Measurements from ENCODE around the gene SYNJ2.

Gene SYNJ2

GRCh38 chr6:158085261-158086053 is 103.8 kb downstream of the SYNJ2 start:
- Histone ChIP-seq H3K9me3 (replicated peaks in 1 of 11) (no peaks in the 10 kb centered on the region), H3K4me1 (peaks cover 26 to 87% (median 73%) of the 10 kb centered on the region in 10 experiments), H4K20me1 (no peaks in the 10 kb centered on the region), H3K27me3 (no peaks in the 10 kb centered on the region), H3K4me3 (peak overlapping the region in 2 of 10 experiments; percentile 62 to 73; a peak in 1 of 20 replicates), H3K36me3 (peaks cover 0 to 21% (median 10%) of the 10 kb centered on the region in 11 experiments; a peak in 9 of 22 replicates), H3K9ac (peak overlapping the region in 10 of 11 experiments; percentile 79 to 96 (median 94); a peak in 18 of 22 replicates), H3K27ac (peak overlapping the region in 9 of 11 experiments; percentile 92 to 100 (median 99); a peak in 18 of 22 replicates), H3K4me2 (peak overlapping the region; percentile 75 to 98 (median 93))
- TF ChIP-seq Cebpa-rat (IDR thresholded peaks at IDR 0.05): no peak

- Histone ChIP-seq H3K9ac (peak overlapping the region in 10 of 11 experiments; percentile 79 to 96 (median 94); a peak in 20 of 22 replicates), H3K4me3 (peak overlapping the region in 7 of 10 experiments; percentile 50 to 73 (median 62); a peak in 11 of 20 replicates), H3K27me3 (no peaks in the 10 kb centered on the region), H4K20me1 (no peaks in the 10 kb centered on the region), H3K4me2 (peak overlapping the region; percentile 75 to 98 (median 93)), H3K36me3 (peaks cover 0 to 21% (median 10%) of the 10 kb centered on the region in 11 experiments; a peak in 9 of 22 replicates), H3K27ac (peak overlapping the region in 10 of 11 experiments; percentile 77 to 100 (median 99); a peak in 20 of 22 replicates), H3K4me1 (peaks cover 26 to 84% (median 68%) of the 10 kb centered on the region in 10 experiments), H3K9me3 (replicated peaks in 1 of 11) (no peaks in the 10 kb centered on the region)
- TF ChIP-seq Cebpa-rat (IDR thresholded peaks at IDR 0.05): no peak
Measured at GRCh38 chr6:158086054-158086503, 104.4 kb downstream of the SYNJ2 start.

- Histone ChIP-seq H3K27me3 (no peaks in the 10 kb centered on the region), H3K4me1 (peaks cover 26 to 78% (median 68%) of the 10 kb centered on the region in 10 experiments), H3K9ac (peak overlapping the region; percentile 79 to 96 (median 93)), H3K9me3 (replicated peaks in 1 of 11) (no peaks in the 10 kb centered on the region), H3K36me3 (peaks cover 0 to 23% (median 10%) of the 10 kb centered on the region in 11 experiments; a peak in 12 of 22 replicates), H3K27ac (peak overlapping the region; percentile 77 to 100 (median 99)), H4K20me1 (no peaks in the 10 kb centered on the region), H3K4me3 (peak overlapping the region; percentile 47 to 73 (median 60)), H3K4me2 (peak overlapping the region; percentile 75 to 98 (median 93))
- peak in 8 of 11 experiments; percentile 62 to 84 (median 70); a peak in 15 of 22 replicates for TF ChIP-seq Cebpa-rat (IDR thresholded peaks at IDR 0.05)
Measured at GRCh38 chr6:158086504-158087223, 105.0 kb downstream of the SYNJ2 start.

- Histone ChIP-seq H3K9ac (peak overlapping the region; percentile 79 to 96 (median 93); a peak in 21 of 22 replicates), H3K27ac (peak overlapping the region; percentile 77 to 100 (median 99)), H3K4me1 (peaks cover 26 to 78% (median 74%) of the 10 kb centered on the region in 10 experiments), H4K20me1 (no peaks in the 10 kb centered on the region), H3K36me3 (peaks cover 0 to 30% (median 7%) of the 10 kb centered on the region in 11 experiments; a peak in 11 of 22 replicates), H3K9me3 (replicated peaks in 1 of 11) (no peaks in the 10 kb centered on the region), H3K27me3 (no peaks in the 10 kb centered on the region), H3K4me2 (peak overlapping the region; percentile 75 to 98 (median 93)), H3K4me3 (peak overlapping the region; percentile 47 to 73 (median 60))
- no peak for TF ChIP-seq Cebpa-rat (IDR thresholded peaks at IDR 0.05)
Measured at GRCh38 chr6:158087224-158087867, 105.7 kb downstream of the SYNJ2 start.

- H3K36me3 ChIP-seq: peaks cover 0 to 65% (median 35%) of the 10 kb centered on the region in 11 experiments; a peak in 17 of 22 replicates
Measured at GRCh38 chr6:158092806-158093205, 111.1 kb downstream of the SYNJ2 start.

GRCh38 chr6:158095031-158095430 is 113.4 kb downstream of the SYNJ2 start:
- Histone ChIP-seq H3K27me3 (no peaks in the 10 kb centered on the region), H3K36me3 (peaks cover 0 to 65% (median 35%) of the 10 kb centered on the region in 11 experiments; a peak in 17 of 22 replicates), H3K4me1 (peaks cover 0 to 43% (median 37%) of the 10 kb centered on the region in 10 experiments; a peak in 16 of 20 replicates), H3K4me2 (peak overlapping the region in 3 of 11 experiments; percentile 31 to 54 (median 33); a peak in 3 of 22 replicates), H3K4me3 (no peak overlapping the region), H3K9ac (no peak overlapping the region), H3K9me3 (replicated peaks in 1 of 11) (no peaks in the 10 kb centered on the region; a peak in 1 of 22 replicates), H4K20me1 (no peaks in the 10 kb centered on the region), H3K27ac (no peak overlapping the region)
- no peak for TF ChIP-seq Cebpa-rat (IDR thresholded peaks at IDR 0.05)

More at GRCh38 chr6:158092806-158093205, 111.1 kb downstream of the SYNJ2 start:
- Histone ChIP-seq H3K9ac (no peak overlapping the region), H3K4me2 (peak overlapping the region in 5 of 11 experiments; percentile 15 to 47 (median 28); a peak in 8 of 22 replicates), H3K4me3 (no peak overlapping the region), H3K27ac (peak overlapping the region in 1 of 11 experiments; percentile 11; a peak in 1 of 22 replicates), H3K27me3 (no peaks in the 10 kb centered on the region), H3K4me1 (peaks cover 10 to 66% (median 59%) of the 10 kb centered on the region in 10 experiments), H4K20me1 (no peaks in the 10 kb centered on the region), H3K9me3 (replicated peaks in 1 of 11) (no peaks in the 10 kb centered on the region; a peak in 1 of 22 replicates)
- no peak for TF ChIP-seq Cebpa-rat (IDR thresholded peaks at IDR 0.05)

GRCh38 chr6:158095671-158096070 is 114.0 kb downstream of the SYNJ2 start:
- Histone ChIP-seq H3K9me3 (replicated peaks in 1 of 11) (no peaks in the 10 kb centered on the region; a peak in 1 of 22 replicates), H3K27ac (no peak overlapping the region), H3K4me3 (no peak overlapping the region), H3K4me1 (peaks cover 0 to 42% (median 31%) of the 10 kb centered on the region in 10 experiments; a peak in 15 of 20 replicates), H3K36me3 (peaks cover 0 to 65% (median 35%) of the 10 kb centered on the region in 11 experiments; a peak in 17 of 22 replicates), H3K9ac (no peak overlapping the region), H3K4me2 (peak overlapping the region in 6 of 11 experiments; percentile 31 to 55 (median 44); a peak in 12 of 22 replicates), H3K27me3 (no peaks in the 10 kb centered on the region), H4K20me1 (no peaks in the 10 kb centered on the region)
- no peak for TF ChIP-seq Cebpa-rat (IDR thresholded peaks at IDR 0.05)

GRCh38 chr6:158103228-158103627 is 121.6 kb downstream of the SYNJ2 start:
- no peak for TF ChIP-seq Cebpa-rat (IDR thresholded peaks at IDR 0.05)
- H4K20me1 ChIP-seq: no peaks in the 10 kb centered on the region
- H3K27me3 ChIP-seq: no peaks in the 10 kb centered on the region
- H3K4me3 ChIP-seq: no peak overlapping the region
- H3K36me3 ChIP-seq: peaks cover 0 to 17% (median 0%) of the 10 kb centered on the region in 11 experiments; a peak in 3 of 22 replicates
- no peak overlapping the region for H3K9ac ChIP-seq
- H3K9me3 ChIP-seq (replicated peaks in 1 of 11): no peaks in the 10 kb centered on the region
- no peak overlapping the region for H3K27ac ChIP-seq
- H3K4me2 ChIP-seq: no peak overlapping the region
- no peaks in the 10 kb centered on the region; a peak in 1 of 20 replicates for H3K4me1 ChIP-seq

Data from BLaER1 treated with 17β-estradiol and CSF1 and Interleukin-3, amounts not matched to agents 10 nM and 100 nM (cell line).